Measurements from ENCODE around the gene ARL15.

- TF ChIP-seq CTCF (conservative IDR thresholded peaks at IDR 0.05; ENCODE audit: low read depth, low read length) (no peak), EZH2 (IDR thresholded peaks at IDR 0.05; ENCODE audit: borderline replicate concordance, low read depth, low read length, poor library complexity, severe bottlenecking) (no peak)
These were observed 428.2 kb downstream of the ARL15 start for GRCh38 chr5:53882006-53882675.
